22Rv1 (cell line): ENCODE results near the gene PCDHGB5.
"Not testable (repeated sequence)": the region's sequence is repeated elsewhere in the genome, so short reads cannot be mapped to it uniquely, and the experiment has no call there.

Source experiments
- H3K27ac ChIP-seq: fragments of 450-650 bp; 2 replicates; pipeline ENCODE4 v1.5.1; 2017
- CTCF ChIP-seq: fragments of 450-650 bp; IDR thresholded peaks from 2 replicates; pipeline ENCODE4 v1.5.1; 2017; ENCODE audit warnings: mild to moderate bottlenecking
- ZFX ChIP-seq: fragments of 450-650 bp; IDR thresholded peaks from 2 replicates; pipeline ENCODE4 v1.6.1; 2017; ENCODE audit warnings: antibody characterized with exemption, borderline replicate concordance

The PCDHGB5 gene

DNA sequence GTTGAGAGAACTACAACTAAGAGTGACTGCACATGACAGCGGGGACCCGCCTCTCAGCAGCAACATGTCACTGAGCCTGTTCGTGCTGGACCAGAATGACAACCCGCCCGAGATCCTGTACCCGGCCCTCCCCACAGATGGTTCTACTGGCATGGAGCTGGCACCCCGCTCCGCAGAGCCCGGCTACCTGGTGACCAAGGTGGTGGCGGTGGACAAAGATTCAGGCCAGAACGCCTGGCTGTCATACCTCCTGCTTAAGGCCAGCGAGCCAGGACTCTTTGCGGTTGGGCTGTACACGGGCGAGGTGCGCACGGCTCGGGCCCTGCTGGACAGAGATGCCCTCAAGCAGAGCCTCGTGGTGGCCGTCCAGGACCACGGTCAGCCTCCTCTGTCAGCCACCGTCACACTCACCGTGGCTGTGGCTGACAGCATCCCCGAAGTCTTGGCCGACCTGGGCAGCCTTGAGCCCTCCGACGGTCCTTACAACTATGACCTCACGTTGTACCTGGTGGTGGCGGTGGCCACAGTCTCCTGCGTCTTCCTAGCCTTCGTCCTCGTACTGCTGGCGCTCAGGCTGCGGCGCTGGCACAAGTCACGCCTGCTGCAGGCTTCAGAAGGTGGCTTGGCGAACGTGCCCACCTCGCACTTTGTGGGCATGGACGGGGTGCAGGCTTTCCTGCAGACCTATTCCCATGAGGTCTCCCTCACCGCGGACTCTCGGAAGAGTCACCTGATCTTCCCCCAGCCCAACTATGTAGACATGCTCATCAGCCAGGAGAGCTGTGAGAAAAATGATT, 13.1 kb upstream of the PCDHGB5 start:
- TF ChIP-seq ZFX (no peak), CTCF (no peak)
- no peak overlapping the region for H3K27ac ChIP-seq

DNA sequence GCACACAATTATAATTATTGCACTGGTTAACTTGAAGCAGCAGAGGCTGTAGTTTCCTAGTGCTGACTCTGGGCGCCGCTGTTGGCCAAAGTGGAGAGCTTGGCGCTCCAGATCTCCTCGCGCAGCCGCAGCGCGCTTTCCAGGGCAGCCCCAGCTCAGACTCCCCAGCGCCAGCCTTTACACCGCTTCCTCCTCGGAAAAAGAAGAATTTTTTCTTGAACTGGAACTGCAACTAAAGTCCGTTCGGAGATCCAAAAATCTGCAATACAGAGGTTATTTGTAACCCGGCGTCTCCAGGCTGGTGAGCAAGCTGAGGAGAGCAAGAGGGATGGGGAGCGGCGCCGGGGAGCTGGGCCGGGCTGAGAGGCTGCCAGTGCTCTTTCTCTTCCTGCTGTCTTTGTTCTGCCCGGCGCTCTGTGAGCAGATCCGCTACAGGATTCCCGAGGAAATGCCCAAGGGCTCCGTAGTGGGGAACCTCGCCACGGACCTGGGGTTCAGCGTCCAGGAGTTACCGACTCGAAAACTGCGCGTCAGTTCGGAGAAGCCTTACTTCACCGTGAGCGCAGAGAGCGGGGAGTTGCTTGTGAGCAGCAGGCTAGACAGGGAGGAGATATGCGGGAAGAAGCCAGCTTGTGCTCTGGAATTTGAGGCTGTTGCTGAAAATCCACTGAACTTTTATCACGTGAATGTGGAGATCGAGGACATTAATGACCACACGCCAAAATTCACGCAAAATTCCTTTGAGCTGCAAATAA, 10.0 kb upstream of the PCDHGB5 start, which contains the start of gene PCDHGB4:
Gene PCDHGB4 (plus strand): TSS at position 142 of the 755 bp plus-strand sequence. CDS start 187 bp downstream, at position 329.
- peak; percentile 71 for TF ChIP-seq CTCF
- not testable (repeated sequence) for H3K27ac ChIP-seq

GRCh38 chr5:141388661-141389060, 9.1 kb upstream of the PCDHGB5 start:
- no peak for TF ChIP-seq CTCF
- no peak for TF ChIP-seq ZFX
- no peak overlapping the region for H3K27ac ChIP-seq

DNA sequence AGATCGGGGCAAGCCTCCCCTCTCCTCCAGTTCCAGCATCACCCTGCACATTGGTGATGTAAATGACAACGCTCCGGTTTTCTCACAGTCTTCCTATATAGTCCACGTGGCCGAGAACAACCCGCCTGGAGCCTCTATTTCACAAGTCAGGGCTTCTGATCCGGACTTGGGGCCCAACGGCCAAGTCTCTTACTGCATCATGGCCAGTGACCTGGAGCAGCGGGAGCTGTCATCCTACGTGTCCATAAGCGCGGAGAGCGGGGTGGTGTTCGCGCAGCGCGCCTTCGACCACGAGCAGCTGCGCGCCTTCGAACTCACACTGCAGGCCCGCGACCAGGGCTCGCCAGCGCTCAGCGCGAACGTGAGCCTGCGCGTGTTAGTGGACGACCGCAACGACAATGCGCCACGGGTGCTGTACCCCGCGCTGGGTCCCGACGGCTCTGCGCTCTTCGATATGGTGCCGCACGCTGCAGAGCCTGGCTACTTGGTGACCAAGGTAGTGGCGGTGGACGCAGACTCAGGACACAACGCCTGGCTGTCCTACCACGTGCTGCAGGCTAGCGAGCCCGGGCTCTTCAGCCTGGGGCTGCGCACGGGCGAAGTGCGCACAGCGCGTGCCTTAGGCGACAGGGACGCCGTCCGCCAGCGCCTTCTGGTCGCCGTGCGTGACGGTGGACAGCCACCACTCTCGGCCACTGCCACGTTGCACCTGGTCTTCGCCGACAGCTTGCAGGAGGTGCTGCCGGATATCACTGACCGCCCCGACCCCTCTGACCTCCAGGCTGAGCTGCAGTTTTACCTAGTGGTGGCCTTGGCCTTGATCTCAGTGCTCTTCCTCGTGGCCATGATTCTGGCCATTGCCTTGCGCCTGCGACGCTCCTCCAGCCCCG, 8.3 kb upstream of the PCDHGB5 start:
- TF ChIP-seq CTCF (no peak), ZFX (no peak)
- no peak overlapping the region for H3K27ac ChIP-seq

- H3K27ac ChIP-seq: no peak within 1 kb of the TSS
- TF ChIP-seq CTCF (peak; percentile 32), ZFX (no peak)
These were observed 5.1 kb upstream of the PCDHGB5 start, which contains the start of gene PCDHGA8 for GRCh38 chr5:141392429-141393198. Gene PCDHGA8, plus strand, starts transcription at chr5:141392633. Its CDS starts 181 bp downstream, at chr5:141392814.

DNA sequence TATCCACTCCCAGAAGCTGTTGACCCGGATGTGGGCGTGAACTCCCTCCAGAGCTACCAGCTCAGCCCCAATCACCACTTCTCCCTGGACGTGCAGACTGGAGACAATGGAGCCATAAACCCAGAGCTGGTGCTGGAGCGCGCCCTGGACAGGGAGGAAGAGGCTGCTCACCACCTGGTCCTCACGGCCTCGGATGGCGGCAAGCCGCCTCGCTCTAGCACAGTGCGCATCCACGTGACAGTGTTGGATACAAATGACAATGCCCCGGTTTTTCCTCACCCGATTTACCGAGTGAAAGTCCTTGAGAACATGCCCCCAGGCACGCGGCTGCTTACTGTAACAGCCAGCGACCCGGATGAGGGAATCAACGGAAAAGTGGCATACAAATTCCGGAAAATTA, 4.5 kb upstream of the PCDHGB5 start:
- no peak overlapping the region for H3K27ac ChIP-seq
- TF ChIP-seq ZFX: no peak
- TF ChIP-seq CTCF: no peak

- not testable (repeated sequence) for H3K27ac ChIP-seq
These were observed 3.2 kb upstream of the PCDHGB5 start for GRCh38 chr5:141394401-141395187.
